Measurements from ENCODE around the gene XYLT1.

DNA sequence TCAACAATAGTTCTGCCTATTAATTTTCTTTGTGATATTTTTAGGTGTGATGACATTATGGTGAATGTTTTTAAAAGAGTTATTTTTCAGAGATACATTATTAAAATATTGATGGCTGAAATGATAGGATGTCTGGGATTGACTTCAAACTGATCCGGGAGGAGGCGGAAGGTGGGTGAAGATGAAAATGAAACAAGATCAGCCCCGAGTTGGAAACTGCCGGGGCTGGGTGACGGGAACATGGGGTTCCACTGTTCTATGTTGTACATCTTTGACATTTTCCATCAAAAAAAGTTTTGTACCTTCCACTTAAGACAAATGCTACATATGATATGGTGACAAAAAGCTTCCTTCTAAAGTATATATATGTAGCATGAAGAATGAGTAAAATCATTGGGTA, 336.9 kb downstream of the XYLT1 start:
- TF ChIP-seq POLR2A (IDR thresholded peaks at IDR 0.05) = no peak
- TF ChIP-seq, protein P1, sequence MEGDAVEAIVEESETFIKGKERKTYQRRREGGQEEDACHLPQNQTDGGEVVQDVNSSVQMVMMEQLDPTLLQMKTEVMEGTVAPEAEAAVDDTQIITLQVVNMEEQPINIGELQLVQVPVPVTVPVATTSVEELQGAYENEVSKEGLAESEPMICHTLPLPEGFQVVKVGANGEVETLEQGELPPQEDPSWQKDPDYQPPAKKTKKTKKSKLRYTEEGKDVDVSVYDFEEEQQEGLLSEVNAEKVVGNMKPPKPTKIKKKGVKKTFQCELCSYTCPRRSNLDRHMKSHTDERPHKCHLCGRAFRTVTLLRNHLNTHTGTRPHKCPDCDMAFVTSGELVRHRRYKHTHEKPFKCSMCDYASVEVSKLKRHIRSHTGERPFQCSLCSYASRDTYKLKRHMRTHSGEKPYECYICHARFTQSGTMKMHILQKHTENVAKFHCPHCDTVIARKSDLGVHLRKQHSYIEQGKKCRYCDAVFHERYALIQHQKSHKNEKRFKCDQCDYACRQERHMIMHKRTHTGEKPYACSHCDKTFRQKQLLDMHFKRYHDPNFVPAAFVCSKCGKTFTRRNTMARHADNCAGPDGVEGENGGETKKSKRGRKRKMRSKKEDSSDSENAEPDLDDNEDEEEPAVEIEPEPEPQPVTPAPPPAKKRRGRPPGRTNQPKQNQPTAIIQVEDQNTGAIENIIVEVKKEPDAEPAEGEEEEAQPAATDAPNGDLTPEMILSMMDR (IDR thresholded peaks at IDR 0.05) = no peak
